Heart left ventricle (tissue), 16 donors: Measurements from ENCODE around the gene TRIM41. TPM values are rescaled to one million over a fixed set of nuclear protein-coding genes. Genes with fewer than 3 reads are reported as not detected.

Experiments used
- ATAC-seq, 4 donors: fragments of 200-7000 bp; cut with Tn5 transposase; one replicate each; pipeline ENCODE4 v1.9.1; 2020 to 2022; ENCODE audit warnings: moderate library complexity in 4 of 4, mild to moderate bottlenecking in 3 of 4, moderate number of reproducible peaks in 1 of 4
- DNase-seq, 5 donors: peaks; one replicate each; pipeline ENCODE4 v3.0.0-alpha.2; 2020
- H3K27ac ChIP-seq, 12 donors: fragments of 200-600 bp; sonication (generic) in 4 of 12; one replicate each; pipeline versions ENCODE4 v1.5.0 to v1.8.0; 2016 to 2022; ENCODE audit warnings: mild to moderate bottlenecking in 2 of 12
- H3K27me3 ChIP-seq, 9 donors: fragments of 200-600 bp; sonication (generic) in 2 of 9; one replicate each; pipeline versions ENCODE4 v1.5.1 to v1.8.0; 2016 to 2022; ENCODE audit warnings: mild to moderate bottlenecking in 3 of 9
- H3K36me3 ChIP-seq, 9 donors: fragments of 200-600 bp; sonication (generic) in 2 of 9; one replicate each; pipeline versions ENCODE4 v1.5.0 to v1.8.0; 2018 to 2022; ENCODE audit warnings: mild to moderate bottlenecking in 2 of 9
- H3K4me1 ChIP-seq, 12 donors: fragments of 200-600 bp; sonication (generic) in 4 of 12; one replicate each; pipeline versions ENCODE4 v1.5.0 to v1.8.0; 2016 to 2022; ENCODE audit warnings: mild to moderate bottlenecking in 3 of 12
- H3K4me3 ChIP-seq, 12 donors: fragments of 200-600 bp; sonication (generic) in 4 of 12; one replicate each; pipeline versions ENCODE4 v1.5.0 to v1.8.0; 2017 to 2022; ENCODE audit warnings: mild to moderate bottlenecking in 9 of 12, moderate library complexity in 4 of 12
- H3K9me3 ChIP-seq, 12 donors: fragments of 200-600 bp; sonication (generic) in 4 of 12; one replicate each; pipeline versions ENCODE4 v1.5.0 to v1.8.0; 2016 to 2022; ENCODE audit warnings: mild to moderate bottlenecking in 1 of 12
- POLR2A ChIP-seq, 2 donors: fragments of 450-650 bp; IDR thresholded peaks; one replicate each; pipeline ENCODE4 v1.6.1; 2017; ENCODE audit warnings: antibody characterized with exemption in 2 of 2, mild to moderate bottlenecking in 2 of 2, moderate library complexity in 2 of 2
- WGBS, 4 donors: extraction: QIAGEN DNeasy Blood & Tissue Kit in 2 of 4; methylation state at CpG; one replicate each; pipeline versions ENCODE4 v1.1.5 to v1.1.7; 2013 to 2018; 5-methylcytosine and 5-hydroxymethylcytosine counted together
- intact Hi-C, 10 donors: fragments of 100-400 bp; cut with DNase I; formaldehyde crosslinking; loops; one replicate each; pipeline versions ENCODE4 v1.11.1 to v1.14.2; 2022
- polyA plus RNA-seq, 2 donors: library from polyadenylated mRNA; stranded (reverse); fragments of 200-250 nt; gene quantifications; one replicate each; pipeline ENCODE4 v1.2.3, GENCODE V29; 2013
- total RNA-seq, 9 donors: library from RNA; depleted of rRNA in 2 of 9; stranded (reverse); fragments of >200 nt in 2 of 9; fragmentation: NEBNext Ultra II Directional in 3 of 9; extraction: Animal tissue kit (Norgen Biotek cat#: 25700) in 3 of 9; gene quantifications; one replicate each; pipeline versions ENCODE4 v1.1.0 to v1.2.4, GENCODE V29; 2016 to 2023
- TF ChIP-seq, protein P1 (sequence below), 12 donors: fragments of 200-600 bp; sonication (generic) in 4 of 12; IDR thresholded peaks; one replicate each; pipeline versions ENCODE4 v1.5.0 to v1.8.0; 2018 to 2022; ENCODE audit warnings: antibody characterized with exemption in 12 of 12, mild to moderate bottlenecking in 5 of 12
- donor health status: ischemic (EF 13 %, LVEDD 7.1; RV severe dilation, severe dysfunction).
- donor health status: healthy with polysubstance abuse.
- donor health status: DM: no; HTN: yes; CAD: no.
- donor health status: DM: no; HTN: no; CAD: no.
- donor health status: ischemic (EF 25% LVEDD 6.9; RV normal size, moderate dysfunction).
- donor health status: ischemic (EF 25% LVEDD 5.7; RV mildly dilated, moderate dysfunction).
- donor health status: healthy.
- donor health status: DM: yes; HTN: yes; CAD: no.
- donor health status: ischemic (EF 35%, LVEDD 5.7; RV mildly dilated, moderate dysfunction).
- donor health status: nonischemic (EF 11% LVEDD 7.7; RV severe dilation, severe dysfunction).
- donor health status: DM: yes; HTN: yes; CAD: no.
- donor health status: PGD.
- donor health status: ischemic (EF 29% LVEDD 5.4; RV normal size, mild dysfunction).
- donor health status: nonischemic (EF 23%, LVEDD 6.1; RV moderate dilation, normal function).

The TRIM41 gene
- total and polyA plus RNA-seq, 11 donors, result 12.3 to 27.3 (median 22.4) TPM

DNA sequence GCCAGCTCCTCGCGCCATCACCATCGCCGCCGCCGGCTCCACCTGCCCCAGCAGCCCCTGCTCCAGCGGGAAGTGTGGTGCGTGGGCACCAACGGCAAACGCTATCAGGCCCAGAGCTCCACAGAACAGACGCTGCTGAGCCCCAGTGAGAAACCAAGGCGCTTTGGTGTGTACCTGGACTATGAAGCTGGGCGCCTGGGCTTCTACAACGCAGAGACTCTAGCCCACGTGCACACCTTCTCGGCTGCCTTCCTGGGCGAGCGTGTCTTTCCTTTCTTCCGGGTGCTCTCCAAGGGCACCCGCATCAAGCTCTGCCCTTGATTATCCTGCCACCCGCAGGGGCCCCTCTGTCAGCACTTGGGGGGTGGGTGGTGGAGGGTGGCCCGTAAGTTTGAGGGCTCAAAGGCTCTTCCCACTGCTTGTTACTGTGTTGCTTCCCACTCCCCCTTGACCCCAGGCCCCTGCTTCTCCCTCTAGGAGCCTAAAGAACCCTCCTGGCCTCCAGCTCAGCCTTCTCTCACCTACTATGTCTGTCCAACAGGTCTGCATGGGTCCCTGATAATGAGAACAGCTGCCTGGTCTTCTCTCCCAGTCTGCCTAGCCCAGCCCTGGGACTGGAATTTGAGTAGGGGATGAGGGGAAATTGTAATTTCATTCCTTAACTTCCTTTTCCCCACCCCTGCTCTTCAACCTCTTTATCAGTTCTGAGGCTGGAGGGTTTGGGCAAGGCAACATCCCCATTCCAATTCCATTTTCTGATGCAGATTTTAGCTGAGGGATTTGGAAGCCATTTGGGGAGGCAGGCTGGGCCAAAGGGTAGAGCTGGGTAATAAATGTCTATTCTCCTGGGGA is 11.6 kb downstream of the TRIM41 start:
- TF ChIP-seq, protein P1, sequence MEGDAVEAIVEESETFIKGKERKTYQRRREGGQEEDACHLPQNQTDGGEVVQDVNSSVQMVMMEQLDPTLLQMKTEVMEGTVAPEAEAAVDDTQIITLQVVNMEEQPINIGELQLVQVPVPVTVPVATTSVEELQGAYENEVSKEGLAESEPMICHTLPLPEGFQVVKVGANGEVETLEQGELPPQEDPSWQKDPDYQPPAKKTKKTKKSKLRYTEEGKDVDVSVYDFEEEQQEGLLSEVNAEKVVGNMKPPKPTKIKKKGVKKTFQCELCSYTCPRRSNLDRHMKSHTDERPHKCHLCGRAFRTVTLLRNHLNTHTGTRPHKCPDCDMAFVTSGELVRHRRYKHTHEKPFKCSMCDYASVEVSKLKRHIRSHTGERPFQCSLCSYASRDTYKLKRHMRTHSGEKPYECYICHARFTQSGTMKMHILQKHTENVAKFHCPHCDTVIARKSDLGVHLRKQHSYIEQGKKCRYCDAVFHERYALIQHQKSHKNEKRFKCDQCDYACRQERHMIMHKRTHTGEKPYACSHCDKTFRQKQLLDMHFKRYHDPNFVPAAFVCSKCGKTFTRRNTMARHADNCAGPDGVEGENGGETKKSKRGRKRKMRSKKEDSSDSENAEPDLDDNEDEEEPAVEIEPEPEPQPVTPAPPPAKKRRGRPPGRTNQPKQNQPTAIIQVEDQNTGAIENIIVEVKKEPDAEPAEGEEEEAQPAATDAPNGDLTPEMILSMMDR (IDR thresholded peaks at IDR 0.05), result no peak
- no peak for TF ChIP-seq POLR2A (IDR thresholded peaks at IDR 0.05)
- DNase-seq, result no peak
- ATAC-seq, result peak in 1 of 4 donors; percentile 9
- 82 to 88% (median 86%) methylated on average over 19 to 22 of the region's 22 CpGs for WGBS, 4 donors
- Histone ChIP-seq H3K27ac (no peak overlapping the region), H3K36me3 (peaks cover 6 to 99% (median 92%) of the 10 kb centered on the region in 9 donors), H3K9me3 (no peaks in the 10 kb centered on the region), H3K27me3 (no peaks in the 10 kb centered on the region), H3K4me1 (peaks cover 0 to 4% (median 0%) of the 10 kb centered on the region in 12 donors), H3K4me3 (no peak overlapping the region)
- intact Hi-C loops, result no loop called here

DNA sequence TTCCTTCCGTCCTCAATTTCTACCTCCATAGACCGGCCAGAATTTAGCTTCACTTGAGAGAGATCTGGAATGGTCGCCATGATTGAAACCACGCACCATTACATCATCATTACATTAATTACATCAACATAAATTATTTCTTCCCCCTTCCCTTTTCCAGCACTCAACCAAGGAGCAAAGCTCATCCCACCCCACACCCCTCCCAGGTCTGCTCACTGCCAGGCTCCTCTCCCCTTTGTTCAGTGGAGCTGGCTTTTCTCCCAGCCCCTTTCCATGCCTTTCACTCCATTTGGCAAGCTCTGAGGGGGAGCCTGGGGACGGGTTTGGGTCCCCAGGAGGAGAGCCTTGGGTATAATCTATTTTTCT is 12.2 kb downstream of the TRIM41 start:
- peaks cover 0 to 9% (median 0%) of the 10 kb centered on the region in 12 donors for H3K4me1 ChIP-seq
- peaks cover 6 to 100% (median 97%) of the 10 kb centered on the region in 9 donors for H3K36me3 ChIP-seq
- no peak for DNase-seq
- H3K4me3 ChIP-seq, result no peak overlapping the region
- H3K27ac ChIP-seq, result no peak overlapping the region
- intact Hi-C loops, result no loop called here
- TF ChIP-seq, protein P1 (IDR thresholded peaks at IDR 0.05), result no peak
- TF ChIP-seq POLR2A (IDR thresholded peaks at IDR 0.05), result no peak
- no peaks in the 10 kb centered on the region for H3K27me3 ChIP-seq
- ATAC-seq, result no peak
- no peaks in the 10 kb centered on the region for H3K9me3 ChIP-seq
- WGBS, 4 donors, result 83 to 89% (median 84%) methylated on average over 5 of the region's 5 CpGs

DNA sequence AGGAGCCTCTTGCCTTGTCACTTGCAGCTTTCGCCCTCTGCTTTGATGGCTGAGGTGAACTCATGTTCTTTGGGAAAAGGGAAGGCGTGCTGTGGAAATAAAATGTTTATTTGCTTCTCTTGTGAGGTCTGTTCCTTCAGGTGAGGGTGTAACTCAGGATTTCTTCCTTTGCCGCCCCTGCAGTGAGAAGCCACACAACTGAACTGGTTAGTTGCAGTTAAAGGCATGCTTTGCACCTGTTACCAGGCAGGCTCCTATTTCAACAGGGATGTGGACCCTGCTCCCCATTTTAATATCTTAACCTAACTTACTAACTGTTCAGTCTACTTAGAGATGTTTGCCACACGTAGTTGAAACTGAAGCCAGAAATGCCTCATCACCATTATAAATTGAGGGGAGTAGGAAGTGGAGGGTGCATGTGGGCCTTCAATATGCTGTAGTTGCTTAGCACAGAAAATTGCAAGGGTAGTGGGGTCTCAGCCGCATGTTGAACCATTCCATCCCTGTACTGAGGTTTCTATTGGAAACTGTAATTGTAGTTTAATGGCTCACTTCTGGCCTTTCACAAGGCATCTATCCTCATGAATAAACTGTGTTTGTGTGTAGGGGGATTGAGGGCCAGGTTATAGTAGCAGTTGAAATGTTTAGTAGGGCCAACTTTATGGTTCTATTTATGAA is 12.7 kb downstream of the TRIM41 start:
- Histone ChIP-seq H3K36me3 (peaks cover 6 to 100% (median 99%) of the 10 kb centered on the region in 9 donors), H3K27me3 (no peaks in the 10 kb centered on the region), H3K4me3 (no peak overlapping the region), H3K9me3 (no peaks in the 10 kb centered on the region), H3K27ac (no peak overlapping the region), H3K4me1 (peaks cover 0 to 14% (median under 1%) of the 10 kb centered on the region in 12 donors)
- DNase-seq, result peak in 1 of 5 donors; percentile 15
- TF ChIP-seq, protein P1 (IDR thresholded peaks at IDR 0.05), result no peak
- TF ChIP-seq POLR2A (IDR thresholded peaks at IDR 0.05), result no peak
- 77 to 87% (median 84%) methylated on average over 5 of the region's 5 CpGs for WGBS, 4 donors
- intact Hi-C loops, result no loop called here
- no peak for ATAC-seq

DNA sequence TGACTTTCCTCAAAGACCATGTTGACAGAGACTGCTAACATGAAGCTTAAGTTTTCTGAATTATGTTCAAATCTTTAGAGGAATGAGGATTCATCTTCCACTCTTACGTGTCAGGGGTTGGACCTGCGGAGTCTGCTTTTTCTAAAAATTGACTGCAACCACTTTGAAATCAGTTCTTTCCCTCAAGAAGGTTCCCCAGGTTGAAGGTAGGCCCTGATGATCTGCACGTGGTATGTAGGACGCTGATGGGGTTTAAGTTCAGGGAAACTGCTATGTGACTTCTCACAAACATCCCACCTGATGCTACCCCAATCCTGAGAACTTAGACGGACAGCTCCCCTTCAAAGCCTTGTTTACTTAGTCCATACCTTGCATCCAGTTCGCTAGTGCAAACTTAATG is 13.4 kb downstream of the TRIM41 start:
- intact Hi-C loops, result no loop called here
- ATAC-seq (no peak), DNase-seq (no peak)
- Histone ChIP-seq H3K4me3 (no peak overlapping the region), H3K27ac (no peak overlapping the region), H3K4me1 (peaks cover 0 to 20% (median 6%) of the 10 kb centered on the region in 12 donors), H3K27me3 (no peaks in the 10 kb centered on the region), H3K9me3 (no peaks in the 10 kb centered on the region), H3K36me3 (peaks cover 6 to 100% (median 99%) of the 10 kb centered on the region in 9 donors)
- TF ChIP-seq POLR2A (IDR thresholded peaks at IDR 0.05), result no peak
- TF ChIP-seq, protein P1 (IDR thresholded peaks at IDR 0.05), result no peak
- 75 to 89% (median 84%) methylated on average over 6 of the region's 6 CpGs for WGBS, 4 donors
